HG02973 (cell line): Measurements from ENCODE around the gene PTPRH.

Experiments
- ATAC-seq: cut with Tn5 transposase; IDR thresholded peaks from one replicate; pipeline ENCODE4 v1.9.1; 2021; ENCODE audit warnings: moderate library complexity; ENCODE audit not compliant: unreplicated experiment

Gene PTPRH

DNA sequence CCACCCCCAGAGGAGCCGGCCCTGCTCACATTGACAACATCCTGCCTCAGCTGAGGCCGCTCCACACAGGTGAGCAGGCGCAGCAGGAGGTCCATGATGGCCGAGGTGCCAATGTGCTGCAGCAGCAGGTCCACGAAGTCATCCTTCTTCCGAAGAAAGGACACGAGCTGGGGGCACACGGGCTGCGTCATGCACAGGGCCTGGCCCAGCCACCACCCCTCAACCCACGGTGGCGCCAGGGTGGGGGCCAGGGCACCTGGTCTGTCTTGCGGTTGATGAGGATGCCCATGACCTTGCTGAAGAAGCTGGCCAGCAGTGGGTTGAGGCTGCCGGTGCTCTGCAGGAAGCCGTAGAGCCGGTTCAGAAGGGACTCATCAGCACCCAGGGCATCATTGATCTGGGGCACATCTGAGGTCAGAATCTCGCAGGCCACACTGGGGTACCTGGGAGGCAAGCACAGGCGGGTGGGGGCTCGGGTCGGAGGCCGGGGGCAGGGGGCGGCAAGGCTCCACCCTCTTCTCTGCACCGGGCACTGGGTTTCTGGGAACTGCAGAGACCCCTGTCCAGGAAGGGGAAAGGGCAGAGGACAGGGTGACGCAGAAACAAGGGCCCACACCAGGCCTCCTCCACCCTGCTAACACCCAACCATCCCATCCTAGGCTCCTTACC, 36.1 kb upstream of the PTPRH start:
- ATAC-seq = no peak

DNA sequence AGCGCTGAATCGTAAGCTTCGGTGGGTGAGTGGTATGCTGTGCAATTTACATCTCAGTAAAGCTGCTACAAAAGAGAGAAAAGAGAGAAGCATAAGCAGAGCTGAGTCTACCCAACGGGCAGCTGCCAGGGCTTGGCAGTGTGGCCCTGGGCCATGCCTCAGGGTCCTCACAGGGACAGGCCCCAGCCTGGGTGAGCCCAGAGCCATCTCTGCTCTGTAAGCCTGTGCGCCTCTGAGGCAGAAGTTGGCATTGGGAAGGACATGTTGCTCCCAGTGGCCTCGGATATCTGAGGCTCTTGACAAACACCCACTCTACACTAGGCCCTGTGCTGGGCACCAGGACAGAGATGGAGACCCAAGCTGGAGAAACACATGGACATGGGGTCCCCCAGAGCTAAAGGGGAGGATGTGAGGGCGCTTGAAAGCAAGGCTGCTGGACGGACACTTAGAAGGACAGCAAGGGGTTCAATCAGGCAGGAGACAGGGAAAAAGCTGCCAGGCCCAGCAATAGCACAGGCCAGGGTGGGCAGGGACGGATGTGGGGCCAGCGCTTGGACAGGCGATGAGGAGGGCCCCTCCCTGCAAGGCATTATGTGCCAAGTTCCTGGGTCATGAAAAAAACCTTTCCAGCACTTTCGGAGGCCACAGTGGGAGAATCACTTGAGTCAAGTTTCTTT, 34.8 kb upstream of the PTPRH start:
- ATAC-seq = no peak

DNA sequence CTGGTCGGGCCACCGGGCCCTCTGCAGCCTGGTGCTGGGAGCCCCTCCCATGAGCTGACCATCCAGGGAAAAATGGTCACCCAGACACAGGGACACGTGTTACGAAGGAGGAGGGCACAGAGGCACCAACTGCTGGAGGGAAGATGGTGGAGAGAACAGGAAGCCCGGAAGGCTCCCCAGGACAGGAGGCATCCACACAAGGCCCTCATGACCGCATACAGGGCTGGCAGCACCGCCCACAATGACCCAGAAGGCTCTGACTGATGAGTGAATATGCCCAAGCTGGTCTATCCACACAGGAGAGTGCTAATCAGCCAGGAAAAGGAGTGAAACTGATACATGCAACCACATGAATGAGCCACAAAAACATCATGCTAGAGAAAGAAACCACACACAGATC, 33.2 kb upstream of the PTPRH start:
- ATAC-seq = no peak

DNA sequence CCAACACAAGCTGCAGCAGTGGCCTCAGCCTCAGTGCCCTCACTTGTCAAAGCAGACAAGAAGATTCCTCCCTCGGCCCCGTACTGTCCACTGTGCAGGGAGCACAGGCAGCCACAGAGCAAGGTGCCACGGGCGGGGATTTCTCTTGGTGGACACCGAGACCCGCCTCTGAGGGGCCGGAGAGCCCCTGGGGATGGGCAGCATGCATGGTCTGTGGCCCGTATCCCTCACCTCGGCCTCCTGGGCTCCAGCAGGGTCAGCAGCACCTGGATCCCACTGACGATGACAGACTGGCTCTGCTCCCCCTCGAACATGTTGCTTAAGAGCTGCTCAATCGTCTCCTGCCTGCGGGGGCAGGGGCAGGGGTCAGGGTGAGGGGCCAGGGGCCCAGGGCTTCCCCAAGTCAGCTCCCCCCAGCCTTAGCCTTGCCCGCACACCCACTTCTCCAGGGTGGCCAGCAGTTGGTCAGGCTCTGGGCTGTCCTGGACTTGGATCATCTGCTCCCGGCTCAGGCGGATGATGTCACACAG, 32.7 kb upstream of the PTPRH start:
- ATAC-seq = no peak

DNA sequence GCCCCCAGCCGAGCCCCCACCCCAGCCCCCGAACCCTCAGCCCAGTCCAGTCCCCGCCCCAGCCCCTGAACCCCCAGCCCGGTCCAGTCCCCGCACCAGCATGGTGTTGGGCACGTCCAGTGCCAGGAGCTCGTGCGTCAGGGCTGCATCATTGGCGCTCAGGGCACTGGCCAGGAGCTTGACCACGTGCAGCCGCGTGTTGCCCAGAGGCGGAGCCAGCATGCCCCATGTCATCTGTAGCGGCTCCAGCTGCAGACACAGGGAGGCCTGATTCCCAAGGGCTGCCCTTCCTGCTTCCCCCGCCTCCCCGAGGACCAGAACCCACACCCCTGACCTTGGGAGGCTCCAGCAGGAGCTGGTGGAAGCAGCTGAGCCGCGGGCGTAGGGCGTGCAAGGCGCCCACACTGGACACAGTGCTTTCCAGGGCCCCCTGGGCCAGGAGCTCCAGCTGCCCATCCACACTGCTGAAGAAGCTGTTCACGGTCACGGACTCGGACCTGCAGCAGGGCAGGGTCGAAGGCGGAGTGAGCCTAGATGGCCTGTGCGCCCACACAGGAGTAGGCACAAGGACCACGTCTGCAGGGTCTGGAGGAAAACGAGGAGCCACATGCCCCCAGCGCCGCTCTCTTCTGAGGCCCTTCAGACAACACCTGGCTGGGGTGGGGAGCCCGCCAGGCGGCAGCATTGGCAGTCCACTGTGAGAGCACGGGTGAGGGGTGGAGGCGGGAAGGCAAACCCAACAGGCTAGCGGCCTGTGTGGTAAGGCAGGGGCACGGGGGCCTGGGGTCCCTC, 32.0 kb upstream of the PTPRH start:
- no peak for ATAC-seq

DNA sequence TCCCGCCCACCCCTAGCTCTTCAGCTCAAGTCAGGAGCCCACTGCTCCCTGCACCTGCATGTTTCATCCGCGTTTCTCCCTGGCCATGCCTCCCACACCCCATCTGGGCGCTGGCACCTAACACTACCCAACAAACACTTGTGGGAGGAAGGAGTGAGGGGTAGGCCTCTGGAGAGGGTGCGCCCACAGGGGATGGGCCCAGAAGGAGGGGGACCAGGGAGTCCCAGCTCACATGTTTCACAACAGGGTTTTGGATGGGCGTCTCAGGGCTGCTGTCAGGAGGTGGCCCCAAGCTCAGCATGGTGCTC, 31.4 kb upstream of the PTPRH start:
- ATAC-seq = no peak

DNA sequence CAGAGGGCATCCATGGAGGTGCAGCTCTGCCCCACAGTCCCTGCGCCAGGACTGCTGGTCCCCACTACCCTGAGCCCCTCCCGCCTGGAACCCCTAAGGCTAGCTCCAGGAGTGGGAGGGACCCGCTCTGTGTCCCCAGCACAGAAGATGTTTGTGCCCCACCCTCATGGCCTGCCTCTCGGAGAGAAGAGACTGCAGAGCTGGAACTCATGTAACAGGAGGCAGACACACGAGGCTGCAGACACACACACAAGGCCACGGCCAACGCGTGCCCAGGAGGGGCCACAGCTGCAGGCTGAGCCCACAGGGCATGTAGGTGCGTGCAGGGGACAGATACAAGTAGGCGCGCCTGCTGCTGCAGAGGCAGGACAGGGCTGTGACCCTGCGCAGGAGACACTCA, 29.7 kb upstream of the PTPRH start:
- ATAC-seq = no peak

DNA sequence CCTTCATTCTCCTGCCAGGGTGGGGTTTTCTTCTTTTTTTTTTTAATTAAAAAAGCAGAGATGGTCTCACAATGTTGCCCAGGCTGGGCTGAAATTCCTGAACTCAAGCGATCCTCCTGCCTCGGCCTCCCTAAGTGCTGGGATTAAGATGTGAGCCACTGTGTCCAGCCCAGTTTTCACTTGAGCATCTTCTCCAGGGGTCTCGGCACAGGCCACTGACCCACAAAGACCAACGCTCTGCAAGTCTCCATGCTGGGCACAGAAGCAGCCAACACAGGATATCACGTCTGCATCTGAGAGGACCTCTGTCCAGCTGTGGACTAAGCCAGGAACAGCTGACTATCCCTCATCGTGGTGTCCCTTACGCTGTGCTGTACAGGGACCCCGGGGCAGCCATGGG, 28.7 kb upstream of the PTPRH start:
- no peak for ATAC-seq

DNA sequence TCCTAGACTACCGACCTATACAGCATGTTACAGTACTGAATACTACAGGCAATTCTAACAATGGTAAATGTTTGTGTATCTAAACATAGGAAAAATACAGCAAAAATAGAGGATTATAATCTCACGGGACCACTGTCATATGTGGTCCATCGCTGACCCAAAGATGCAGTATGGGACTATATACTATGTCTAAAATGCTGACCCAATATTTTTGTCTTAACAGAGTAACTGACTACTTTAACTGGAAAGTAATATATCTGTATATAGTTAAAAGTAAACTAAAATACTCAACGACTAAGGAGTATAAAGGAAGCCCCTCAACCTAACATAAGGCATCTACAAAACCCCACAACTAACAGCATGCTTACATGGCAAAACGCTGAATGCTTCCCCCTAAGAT, 23.7 kb upstream of the PTPRH start:
- ATAC-seq = no peak

DNA sequence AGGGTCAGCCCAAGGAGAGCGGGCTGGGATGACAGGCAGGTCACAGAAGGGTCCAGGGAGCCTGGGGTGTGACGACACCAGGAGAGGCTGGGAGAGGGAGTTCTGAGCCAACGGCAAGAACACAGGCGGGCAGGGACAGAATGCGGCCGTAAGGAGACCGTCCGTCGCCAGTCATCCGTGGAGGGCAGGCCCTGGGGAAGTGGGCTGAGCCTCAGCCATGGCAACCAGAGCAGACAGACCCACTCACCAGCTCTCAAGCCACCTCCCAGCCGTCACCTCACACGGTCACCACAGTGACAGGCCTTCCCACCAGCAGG, 22.9 kb upstream of the PTPRH start:
- ATAC-seq = no peak

DNA sequence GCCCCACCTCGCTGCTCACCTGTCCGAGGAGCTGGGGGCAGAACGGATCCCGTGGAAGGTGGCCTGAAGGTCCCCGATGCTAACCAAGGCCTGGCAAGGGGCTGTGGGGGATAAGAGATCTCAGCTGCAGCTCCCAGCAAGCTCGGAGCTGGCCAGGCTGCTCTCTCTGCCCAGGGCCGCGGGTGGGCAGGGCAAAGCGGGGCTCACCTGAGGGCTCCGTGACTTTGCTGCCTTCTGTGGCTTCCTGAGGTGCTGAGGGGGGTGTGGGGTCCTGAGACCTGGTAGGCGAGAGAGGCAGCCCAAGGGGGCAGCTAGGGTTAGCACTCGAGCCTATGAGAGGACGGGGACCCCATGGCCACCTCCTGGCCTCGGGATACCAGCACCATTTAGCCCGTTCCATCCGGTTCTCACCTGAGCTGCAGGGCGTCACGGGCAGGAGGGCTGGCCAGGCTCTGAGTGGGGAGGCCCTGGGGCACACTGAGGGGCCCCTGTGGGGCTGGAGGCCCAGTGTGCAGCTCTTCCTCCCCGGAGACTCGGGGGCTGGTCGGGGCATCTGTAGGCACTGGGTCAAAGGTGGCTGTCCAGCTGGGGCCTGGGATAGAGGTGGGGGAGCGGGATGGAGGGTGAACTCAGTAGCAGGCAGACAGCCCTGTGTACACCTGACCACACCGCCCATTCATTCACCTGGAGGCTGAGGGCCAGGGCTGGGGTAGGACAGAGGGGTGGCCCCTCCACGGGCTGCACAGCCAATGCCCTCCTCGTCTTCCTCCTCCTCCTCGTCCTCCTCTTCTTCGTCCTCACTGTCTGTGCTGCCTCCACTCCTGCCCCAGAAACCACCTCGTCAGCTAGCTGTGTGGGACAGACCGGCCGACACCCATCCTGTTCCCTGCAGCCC, 22.3 kb upstream of the PTPRH start:
- no peak for ATAC-seq

DNA sequence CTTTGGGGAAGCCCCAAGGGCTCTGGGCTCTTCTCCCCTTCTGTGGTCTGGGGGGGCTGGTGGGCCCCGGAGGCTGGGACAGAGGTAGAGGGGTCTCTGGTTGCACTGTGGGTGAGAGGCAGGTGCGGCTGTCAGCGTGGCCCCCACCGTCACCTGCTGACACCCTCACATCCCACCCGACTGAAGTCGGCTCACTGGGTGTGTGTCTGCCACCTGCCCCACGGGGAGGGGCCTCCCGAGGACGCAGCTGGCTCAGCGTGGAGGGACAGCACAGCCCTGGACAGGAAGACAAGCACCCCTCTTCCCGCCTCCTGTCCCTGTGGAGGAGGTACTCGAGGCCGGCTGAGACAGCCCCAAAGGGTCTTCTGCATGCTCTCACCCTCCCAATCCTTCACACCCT, 21.5 kb upstream of the PTPRH start:
- ATAC-seq = no peak

DNA sequence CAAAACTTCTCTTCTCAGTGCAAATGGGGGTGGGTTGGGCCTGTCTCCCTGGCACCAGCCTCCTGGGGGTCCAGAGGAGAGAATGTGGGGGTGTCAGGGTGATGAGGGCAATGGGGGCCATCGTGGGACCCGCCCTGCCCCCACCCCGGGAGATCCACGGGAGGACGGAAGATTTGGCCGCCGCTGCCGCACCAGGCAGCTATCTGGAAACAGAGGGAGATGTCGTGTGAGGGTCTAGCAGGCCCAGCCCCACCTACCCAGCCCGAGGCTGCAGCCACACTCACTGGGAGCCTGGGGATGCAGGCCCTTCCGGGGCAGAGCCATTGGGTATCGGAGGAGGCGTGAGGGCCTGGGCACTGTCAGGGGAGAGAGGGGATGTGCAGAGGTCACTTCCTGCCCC, 21.0 kb upstream of the PTPRH start:
- no peak for ATAC-seq

DNA sequence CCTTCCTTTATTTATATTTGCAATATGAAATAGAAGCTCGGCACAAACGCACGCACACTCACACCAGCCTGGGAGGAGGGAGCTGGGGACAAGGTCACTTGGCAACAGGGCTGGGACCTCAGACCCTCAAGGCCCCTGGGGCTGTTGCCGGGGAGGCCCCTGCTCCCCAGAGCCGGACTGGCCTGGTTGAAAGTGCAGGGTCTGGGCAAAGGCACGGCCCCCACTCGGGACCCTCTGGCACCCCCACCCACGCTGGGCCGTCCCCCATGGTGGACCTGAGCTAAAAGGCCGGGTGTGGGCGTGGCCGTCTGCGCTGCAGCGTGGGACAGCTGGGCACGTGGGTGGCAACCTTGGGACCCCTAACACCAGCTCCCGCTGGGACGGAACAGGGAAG, 20.5 kb upstream of the PTPRH start:
- no peak for ATAC-seq

DNA sequence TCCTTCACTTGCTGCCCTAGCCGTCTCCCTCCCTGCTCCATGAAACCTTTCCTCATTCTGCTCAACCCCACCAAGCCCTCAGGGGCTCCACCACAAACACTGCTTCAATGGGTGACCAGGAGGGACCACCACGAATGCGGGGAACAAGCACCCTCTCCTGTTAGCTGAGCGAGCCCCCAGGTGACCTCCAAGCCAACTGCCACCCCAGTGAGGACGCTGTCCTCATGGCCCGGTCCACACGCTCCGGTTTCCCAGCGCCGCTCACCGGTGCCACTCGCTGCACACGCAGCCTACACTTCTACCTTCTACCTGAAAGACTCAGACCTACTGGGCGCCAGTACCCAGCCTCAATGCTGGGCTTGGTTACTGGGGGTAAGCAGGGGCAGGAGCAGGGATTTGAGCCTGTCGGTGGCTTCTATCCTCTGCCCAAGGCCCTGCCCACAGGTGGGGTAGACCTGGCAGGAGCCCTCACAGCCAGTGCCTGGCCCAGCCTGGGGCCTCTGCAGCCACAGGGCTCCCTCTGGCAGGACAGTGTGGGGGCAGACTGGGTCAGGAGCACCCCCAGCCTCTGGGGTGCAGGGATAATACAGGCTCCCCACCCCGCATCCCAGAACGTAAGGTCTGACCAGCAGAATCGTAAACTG, 20.0 kb upstream of the PTPRH start:
- no peak for ATAC-seq

DNA sequence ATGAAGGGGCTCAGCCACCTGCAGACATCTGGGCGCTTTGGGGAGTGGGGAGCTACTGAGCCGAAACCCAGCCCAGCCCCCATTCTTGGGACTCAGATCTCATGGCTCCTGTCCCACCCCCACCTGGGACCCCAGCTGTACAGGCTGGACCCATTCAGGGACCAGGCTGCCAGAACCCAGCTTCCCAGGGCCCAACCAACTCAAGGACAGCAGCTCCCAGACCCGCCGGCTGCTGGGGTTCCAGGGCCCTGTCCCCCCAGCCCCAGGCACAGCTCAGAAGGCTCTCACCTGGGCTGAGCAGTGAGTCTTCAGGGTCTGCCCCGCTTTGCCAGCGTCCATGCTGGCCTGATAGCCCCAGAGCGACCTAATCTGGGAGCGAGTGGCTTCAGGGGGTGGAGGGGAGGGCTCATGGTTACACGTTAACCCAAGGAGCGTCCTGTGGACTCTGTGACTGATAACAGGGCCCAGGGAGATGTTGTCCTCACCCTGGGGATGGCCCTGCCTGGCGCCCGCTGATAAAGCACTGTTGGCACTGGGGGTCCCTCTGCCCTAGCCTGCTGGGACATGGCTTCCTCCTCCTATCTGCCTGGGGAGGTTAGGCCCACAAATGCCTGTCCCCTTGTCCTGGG, 19.2 kb upstream of the PTPRH start, which contains the start of gene TMEM86B:
Gene TMEM86B, minus strand, starts transcription at position 361 of the 629 bp plus-strand sequence. Its CDS starts 22 bp downstream, at position 339.
- no peak for ATAC-seq

DNA sequence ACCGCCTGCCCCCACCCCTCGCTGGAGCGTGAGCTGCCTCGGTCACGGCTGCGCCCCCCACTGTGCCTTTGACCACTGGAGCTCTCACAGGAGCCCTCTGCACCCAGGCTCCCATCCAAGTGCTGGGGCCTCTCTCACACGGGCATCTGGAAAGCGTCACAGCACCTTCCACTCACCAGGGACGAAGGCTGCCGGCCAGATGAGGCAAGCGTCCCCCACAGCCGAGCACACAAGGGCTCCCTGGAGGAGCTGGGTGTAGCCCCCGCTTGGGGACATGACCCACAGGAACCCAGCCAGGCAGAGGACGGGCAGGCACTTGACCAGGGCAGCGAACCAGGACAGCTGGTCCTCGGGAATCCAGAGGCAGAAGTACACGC, 18.7 kb upstream of the PTPRH start:
- no peak for ATAC-seq

DNA sequence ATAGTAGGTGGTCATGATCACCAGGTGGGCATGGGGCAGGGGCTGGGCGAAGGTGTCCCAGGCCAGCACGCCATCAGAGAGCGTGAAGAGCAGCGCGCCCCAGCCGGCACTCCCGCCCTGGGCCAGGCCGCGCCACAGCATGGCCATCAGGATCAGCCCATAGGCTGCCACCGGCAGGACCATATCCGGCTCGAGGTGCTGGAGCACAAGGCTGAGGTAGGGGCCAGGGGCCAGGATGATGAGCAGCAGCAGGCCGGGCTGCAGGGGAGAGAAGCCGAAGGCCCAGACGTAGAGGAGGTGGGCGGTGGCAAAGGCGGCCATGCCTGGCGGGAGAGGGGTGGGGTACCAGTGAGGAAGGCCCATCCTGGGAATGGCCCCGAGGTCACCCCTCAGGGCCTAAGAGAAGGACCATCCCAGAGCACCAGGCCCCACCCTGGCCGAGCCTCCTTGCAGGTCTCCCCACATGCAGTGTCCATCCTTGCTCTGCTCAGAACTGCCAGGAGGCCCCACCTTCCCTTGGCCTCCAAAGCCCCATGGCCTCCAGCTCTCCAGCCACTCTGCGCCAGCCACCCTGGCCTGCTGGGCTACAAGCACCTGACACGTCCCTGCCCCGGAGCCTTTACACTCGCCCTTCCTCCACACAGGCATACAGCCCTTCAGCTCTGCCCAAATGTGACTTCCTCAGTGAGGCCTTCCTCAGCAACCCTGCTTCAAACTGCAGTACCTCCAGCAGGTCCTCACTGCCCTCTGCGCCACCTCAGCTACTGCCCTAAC, 18.1 kb upstream of the PTPRH start:
- no peak for ATAC-seq

DNA sequence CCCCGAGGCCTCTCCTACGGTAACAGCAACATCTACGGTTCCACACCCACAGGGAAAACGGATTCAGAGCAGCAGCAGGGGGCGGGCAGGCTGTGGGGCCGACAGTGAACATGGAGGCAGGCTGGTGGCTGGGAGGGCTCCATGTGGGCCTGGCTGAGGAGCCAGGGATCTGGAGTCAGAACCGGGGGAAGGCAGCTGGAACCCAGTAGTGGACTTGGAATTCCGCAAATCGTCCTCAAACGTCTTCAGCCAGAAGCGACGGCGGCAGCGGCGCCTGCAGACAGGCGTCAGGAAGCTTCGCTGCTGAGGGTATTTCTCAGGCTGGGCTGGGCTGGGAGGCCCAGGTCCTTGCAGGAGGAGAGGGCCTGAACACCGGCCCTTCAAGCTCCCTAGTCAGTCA, 17.5 kb upstream of the PTPRH start:
- no peak for ATAC-seq

DNA sequence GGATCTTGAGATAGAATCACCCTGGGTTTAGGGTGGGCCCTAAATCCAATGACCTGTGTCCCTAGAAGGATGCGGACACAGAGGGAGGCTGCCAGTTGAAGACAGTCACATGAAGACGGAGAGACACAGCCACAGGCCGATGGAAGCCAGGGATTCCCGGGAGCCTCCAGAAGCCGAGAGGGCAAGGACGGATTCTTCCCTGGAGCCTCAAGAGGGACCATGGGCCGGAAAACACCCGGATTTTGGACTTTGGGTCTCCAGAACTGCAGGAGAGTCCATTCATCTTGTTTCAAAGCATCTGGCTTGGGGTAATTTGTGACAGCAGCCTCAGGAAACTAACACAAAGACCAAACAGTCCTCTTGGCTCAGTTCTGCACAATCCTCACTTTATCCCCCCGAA, 17.0 kb upstream of the PTPRH start:
- ATAC-seq = no peak
